H1 (cell line): ENCODE data around the gene VMO1. TPM values are rescaled to one million over a fixed set of nuclear protein-coding genes. Genes with fewer than 3 reads are reported as not detected.

ENCODE experiments used
- CTCF ChIA-PET: fragments of 300-600 bp; sonication (Branson Sonifier 250); formaldehyde crosslinking; loops from one replicate; lab custom pipeline; 2021; ENCODE audit not compliant: partially characterized antibody; lab: Charles Lee
- POLR2A ChIA-PET: fragments of 300-600 bp; sonication (Branson Sonifier 250); formaldehyde crosslinking; loops from one replicate; lab custom pipeline; 2021; ENCODE audit warnings: inconsistent platforms; ENCODE audit not compliant: partially characterized antibody; lab: Charles Lee
- DNase-seq, 2 experiments: peaks; one replicate each; pipeline versions ENCODE4 v3.0.0 to v3.0.0-alpha.2; 2010 to 2022; ENCODE audit warnings: low spot score in 2 of 2, low read depth in 1 of 2, mixed read lengths in 1 of 2
- FAIRE-seq: peaks from 2 replicates; lab custom pipeline; 2011; peaks lifted over from hg19 to GRCh38; lab: Jason Lieb, UNC
- H2AFZ ChIP-seq: 2 replicates; pipeline ENCODE4 v1.8.1; 2012; ENCODE audit warnings: low read length, inconsistent platforms
- H2AK5ac ChIP-seq: 2 replicates; pipeline ENCODE4 v1.6.1; 2013; ENCODE audit warnings: low read depth, low read length
- H2BK120ac ChIP-seq: replicated peaks from 2 replicates; pipeline ENCODE3; 2013; ENCODE audit warnings: low read depth, low read length, inconsistent platforms
- H2BK12ac ChIP-seq: 2 replicates; pipeline ENCODE4 v1.6.1; 2013; ENCODE audit warnings: low read depth, low read length
- H2BK15ac ChIP-seq: 2 replicates; pipeline ENCODE4 v1.6.1; 2013; ENCODE audit warnings: low read length
- H2BK20ac ChIP-seq: 2 replicates; pipeline ENCODE4 v1.6.1; 2013; ENCODE audit warnings: low read length
- H2BK5ac ChIP-seq: 2 replicates; pipeline ENCODE4 v1.6.1; 2013; ENCODE audit warnings: low read depth, low read length
- H3K14ac ChIP-seq: 2 replicates; pipeline ENCODE4 v1.6.1; 2013; ENCODE audit warnings: inconsistent platforms; ENCODE audit not compliant: insufficient read length
- H3K18ac ChIP-seq: 2 replicates; pipeline ENCODE4 v1.6.1; 2013; ENCODE audit warnings: low read length; ENCODE audit errors: extremely low read depth
- H3K23ac ChIP-seq: 2 replicates; pipeline ENCODE4 v1.6.1; 2013; ENCODE audit warnings: inconsistent platforms; ENCODE audit not compliant: insufficient read length
- H3K23me2 ChIP-seq: 2 replicates; pipeline ENCODE4 v1.6.1; 2013; ENCODE audit warnings: low read depth, low read length
- H3K27ac ChIP-seq: 2 replicates; pipeline ENCODE4 v1.6.1; 2011; ENCODE audit warnings: low read depth, low read length, inconsistent platforms
- H3K27me3 ChIP-seq, 4 experiments: replicated peaks in 1 of 4; 1 replicate in 1 of 4; 2 replicates in 3 of 4; pipeline versions ENCODE4 v1.6.1 to v1.8.1; 2011 to 2013; ENCODE audit warnings: low read length in 3 of 4, mild to moderate bottlenecking in 3 of 4, inconsistent platforms in 2 of 4, mixed read lengths in 2 of 4, moderate library complexity in 1 of 4; ENCODE audit not compliant: control insufficient read depth in 3 of 4, insufficient read depth in 3 of 4; ENCODE audit errors: extremely low read depth in 1 of 4
- H3K36me3 ChIP-seq, 4 experiments: 2 replicates each; pipeline versions ENCODE4 v1.6.1 to v1.8.1; 2011 to 2013; ENCODE audit warnings: mild to moderate bottlenecking in 4 of 4, low read length in 3 of 4, moderate library complexity in 2 of 4, control low read depth in 1 of 4, inconsistent platforms in 1 of 4; ENCODE audit not compliant: insufficient read depth in 4 of 4, control insufficient read depth in 2 of 4
- H3K4ac ChIP-seq: replicated peaks from 2 replicates; pipeline ENCODE3; 2013; ENCODE audit warnings: low read length, low read depth, mixed read lengths, inconsistent platforms; ENCODE audit not compliant: insufficient read length
- H3K4me1 ChIP-seq, 4 experiments: replicated peaks in 1 of 4; 1 replicate in 1 of 4; 2 replicates in 3 of 4; pipeline versions ENCODE4 v1.6.1 to v1.8.1; 2011 to 2013; ENCODE audit warnings: low read length in 3 of 4, inconsistent platforms in 2 of 4, mixed read lengths in 1 of 4; ENCODE audit not compliant: insufficient read depth in 4 of 4, control insufficient read depth in 3 of 4
- H3K4me2 ChIP-seq, 2 experiments: 2 replicates each; pipeline versions ENCODE4 v1.6.1 to v1.8.1; 2011 to 2013; ENCODE audit warnings: low read depth in 2 of 2, low read length in 2 of 2, control low read depth in 1 of 2, inconsistent platforms in 1 of 2, mild to moderate bottlenecking in 1 of 2; ENCODE audit not compliant: insufficient read depth in 1 of 2
- H3K4me3 ChIP-seq, 4 experiments: fragments of 200-600, 300-600 bp in 1 of 4; sonication (generic), shearing (Covaris generic), sonication (Bioruptor Twin) in 1 of 4; 2 replicates each; pipeline versions ENCODE4 v1.5.1 to v1.8.1; 2011 to 2016; ENCODE audit warnings: low read length in 4 of 4, low read depth in 3 of 4, control low read depth in 2 of 4, inconsistent platforms in 2 of 4, mild to moderate bottlenecking in 2 of 4, mixed read lengths in 1 of 4, moderate library complexity in 1 of 4; ENCODE audit not compliant: insufficient read depth in 2 of 4; ENCODE audit errors: extremely low read depth in 1 of 4
- H3K56ac ChIP-seq: replicated peaks from 2 replicates; pipeline ENCODE3; 2013; ENCODE audit warnings: low read depth, mild to moderate bottlenecking, mixed read lengths, low read length, inconsistent platforms; ENCODE audit not compliant: insufficient read length
- H3K79me1 ChIP-seq: 2 replicates; pipeline ENCODE4 v1.6.1; 2013; ENCODE audit warnings: low read depth, low read length, control low read depth
- H3K79me2 ChIP-seq, 2 experiments: 2 replicates each; pipeline versions ENCODE4 v1.6.1 to v1.8.1; 2012 to 2013; ENCODE audit warnings: low read length in 2 of 2, mild to moderate bottlenecking in 2 of 2, inconsistent platforms in 1 of 2; ENCODE audit not compliant: insufficient read depth in 2 of 2, control insufficient read depth in 1 of 2
- H3K9ac ChIP-seq, 4 experiments: replicated peaks in 1 of 4; 1 replicate in 1 of 4; 2 replicates in 3 of 4; pipeline versions ENCODE4 v1.6.1 to v1.8.1; 2011 to 2013; ENCODE audit warnings: low read depth in 3 of 4, low read length in 3 of 4, control low read depth in 2 of 4, mild to moderate bottlenecking in 2 of 4, moderate library complexity in 2 of 4, inconsistent platforms in 1 of 4; ENCODE audit errors: extremely low read depth in 1 of 4
- H3K9me3 ChIP-seq, 2 experiments: 2 replicates each; pipeline versions ENCODE4 v1.6.1 to v1.8.1; 2012 to 2013; ENCODE audit warnings: mild to moderate bottlenecking in 2 of 2, moderate library complexity in 2 of 2, control low read depth in 1 of 2, inconsistent platforms in 1 of 2, low read depth in 1 of 2, low read length in 1 of 2, mixed read lengths in 1 of 2; ENCODE audit not compliant: insufficient read depth in 2 of 2
- H4K20me1 ChIP-seq, 2 experiments: replicated peaks in 1 of 2; 2 replicates each; pipeline versions ENCODE3 to v1.8.1; 2011 to 2013; ENCODE audit warnings: inconsistent platforms in 2 of 2, low read length in 2 of 2, mild to moderate bottlenecking in 1 of 2; ENCODE audit not compliant: insufficient read depth in 2 of 2, control insufficient read depth in 1 of 2
- H4K5ac ChIP-seq: 2 replicates; pipeline ENCODE4 v1.6.1; 2013; ENCODE audit warnings: low read length, low read depth, mixed read lengths, inconsistent platforms; ENCODE audit not compliant: insufficient read length
- H4K8ac ChIP-seq: 2 replicates; pipeline ENCODE4 v1.8.0; 2013; ENCODE audit warnings: mild to moderate bottlenecking, moderate library complexity, low read length, inconsistent platforms; ENCODE audit not compliant: insufficient read depth; ENCODE audit errors: extremely low read depth
- H4K91ac ChIP-seq: replicated peaks from 2 replicates; pipeline ENCODE3; 2013; ENCODE audit warnings: low read length, mixed read lengths, inconsistent platforms; ENCODE audit not compliant: insufficient read length
- BACH1 ChIP-seq: IDR thresholded peaks from 2 replicates; pipeline ENCODE4 v1.6.1; 2012; ENCODE audit warnings: low read length, improper control_type of control experiment
- CBX5 ChIP-seq: fragments of 300-800, 300-1000 bp; sonication (generic); IDR thresholded peaks from 2 replicates; pipeline ENCODE4 v1.7.1; 2016; ENCODE audit warnings: antibody characterized with exemption, low read length, low read depth
- CBX8 ChIP-seq: fragments of 300-800, 300-1000 bp; sonication (generic); IDR thresholded peaks from 2 replicates; pipeline ENCODE4 v1.7.1; 2016; ENCODE audit warnings: low read depth, low read length, borderline replicate concordance
- EP300 ChIP-seq, 2 experiments: IDR thresholded peaks; 1 replicate in 1 of 2; 2 replicates in 1 of 2; pipeline ENCODE4 v1.6.1; 2011 to 2012; ENCODE audit warnings: low read depth in 2 of 2, low read length in 2 of 2, mild to moderate bottlenecking in 2 of 2, borderline replicate concordance in 1 of 2, inconsistent platforms in 1 of 2, moderate library complexity in 1 of 2
- PHF8 ChIP-seq: fragments of 200-600 bp; sonication (generic); conservative IDR thresholded peaks from 2 replicates; pipeline ENCODE4 v1.7.1; 2012; ENCODE audit warnings: low read depth, mild to moderate bottlenecking, inconsistent platforms, low read length, moderate library complexity
- RAD21 ChIP-seq, 2 experiments: IDR thresholded peaks in 1 of 2; conservative IDR thresholded peaks in 1 of 2; 2 replicates each; pipeline ENCODE4 v1.6.1; 2011; ENCODE audit warnings: low read depth in 2 of 2, low read length in 2 of 2, improper control_type of control experiment in 1 of 2, inconsistent platforms in 1 of 2, mild to moderate bottlenecking in 1 of 2, moderate library complexity in 1 of 2
- TAF7 ChIP-seq: optimal IDR thresholded peaks from 2 replicates; pipeline ENCODE3; 2011; ENCODE audit warnings: low read depth, mild to moderate bottlenecking, inconsistent platforms, low read length, moderate library complexity, borderline replicate concordance
- WGBS, 2 experiments: shearing (Covaris generic) in 1 of 2; methylation state at CpG; one replicate each; pipeline versions ENCODE4 v1.1.6 to v1.1.7; 2013 to 2015; ENCODE audit warnings: low lambda C conversion rate in 2 of 2, mixed read lengths in 2 of 2, inconsistent platforms in 1 of 2, low coverage in 1 of 2, missing lambda C conversion rate in 1 of 2; ENCODE audit not compliant: insufficient replicate concordance in 2 of 2, insufficient coverage in 1 of 2, insufficient read length in 1 of 2; ENCODE audit errors: extremely low coverage in 1 of 2, missing lambda C conversion rate in 1 of 2; 5-methylcytosine and 5-hydroxymethylcytosine counted together
- polyA plus RNA-seq, 7 experiments: library from polyadenylated mRNA; depleted of rRNA in 3 of 7; stranded (reverse) in 5 of 7; unstranded in 2 of 7; fragments of >200 nt in 5 of 7; fragments of 200-250 nt in 2 of 7; gene quantifications; 1 replicate in 5 of 7; 2 replicates in 1 of 7; 4 replicates in 1 of 7; pipeline versions ENCODE4 v1.2.1 to v1.2.3, GENCODE V29; 2011 to 2013; ENCODE audit warnings: missing spikeins in 2 of 7, mixed read lengths in 2 of 7
- total RNA-seq: library from RNA; stranded (reverse); fragmentation: NEBNext Ultra II Directional; extraction: Animal tissue kit (Norgen Biotek cat#: 25700); gene quantifications from 2 replicates; pipeline ENCODE4 v1.2.1, GENCODE V29; 2021
- TF ChIP-seq, protein P1 (sequence below): IDR thresholded peaks from 2 replicates; pipeline ENCODE4 v1.6.1; 2012; ENCODE audit warnings: low read length, inconsistent platforms
- TF ChIP-seq, protein P2 (sequence below): IDR thresholded peaks from 2 replicates; pipeline ENCODE4 v1.6.1; 2011; ENCODE audit warnings: low read depth, mild to moderate bottlenecking, low read length; ENCODE audit not compliant: insufficient read depth

The VMO1 gene
- total and polyA plus RNA-seq, 2 of the 8 experiments (the other 6 are each of a cell fraction or from before 2014, with no cell fraction given) = 0.30 TPM; not detected in 1

DNA sequence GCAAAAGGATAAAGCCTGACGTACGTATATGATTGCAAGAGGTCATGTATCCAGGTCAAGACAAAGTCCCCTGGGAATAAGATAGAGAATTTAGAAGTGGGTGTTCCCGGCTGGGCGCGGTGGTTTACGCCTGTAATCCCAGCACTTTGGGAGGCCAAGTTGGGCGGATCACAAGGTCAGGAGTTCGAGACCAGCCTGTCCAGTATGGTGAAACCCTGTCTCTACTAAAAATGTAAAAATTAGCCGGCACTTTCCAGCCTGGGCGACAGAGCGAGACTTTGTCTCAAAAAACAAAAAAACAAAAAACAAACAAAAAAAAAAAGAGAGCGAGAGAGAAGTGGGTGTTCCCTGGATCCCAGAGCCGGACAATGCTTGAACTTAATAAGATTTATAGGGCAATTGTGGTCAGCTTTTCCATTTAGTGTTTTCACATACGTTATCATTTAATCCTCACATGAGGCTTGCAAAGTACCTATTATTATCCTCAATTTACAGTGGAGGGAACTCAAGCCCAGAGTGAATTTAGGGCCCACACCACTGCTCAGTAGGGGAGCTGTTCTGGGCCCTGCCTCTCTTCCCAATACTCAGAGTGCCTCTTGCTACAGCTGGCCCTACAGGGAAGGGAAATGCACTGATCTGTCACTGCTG, 2.1 kb upstream of the VMO1 start:
- H4K91ac ChIP-seq = peak overlapping the region; percentile 61
- no peak overlapping the region for H3K14ac ChIP-seq
- no peak overlapping the region for H2AK5ac ChIP-seq
- no peak overlapping the region for H3K23ac ChIP-seq
- no peaks in the 10 kb centered on the region for H3K79me2 ChIP-seq
- WGBS, 2 experiments = 93% methylated on average over 14 of the region's 14 CpGs; no CpG with 5 or more reads in 1 of the 2 experiments
- no peak overlapping the region for H2BK20ac ChIP-seq
- H3K9me3 ChIP-seq = no peaks in the 10 kb centered on the region
- H3K27ac ChIP-seq = no peak overlapping the region
- FAIRE-seq (no peak), DNase-seq (no peak)
- CTCF ChIA-PET = interaction anchor here (0.6 to 4.8 kb wide), 18 partner anchors 10 to 146 kb away, joined by 3 to 27 read pairs (median 3); partner anchors contain the start of gene TM4SF5
- peak overlapping the region; percentile 70 to 98 for H3K4me2 ChIP-seq
- H4K20me1 ChIP-seq = peaks cover 0 to 2% of the 10 kb centered on the region in 2 experiments
- POLR2A ChIA-PET = interaction anchor here (0.8 to 3.1 kb wide), 8 partner anchors 18 to 152 kb away, joined by 3 to 15 read pairs (median 4); partner anchors contain the start of genes PLD2, RNF167 and SLC25A11
- H4K5ac ChIP-seq = no peak overlapping the region
- no peak overlapping the region for H3K56ac ChIP-seq
- H3K79me1 ChIP-seq = no peaks in the 10 kb centered on the region
- H3K18ac ChIP-seq = no peak overlapping the region
- H3K9ac ChIP-seq = no peak overlapping the region
- H2BK120ac ChIP-seq = no peak overlapping the region
- H3K36me3 ChIP-seq = no peaks in the 10 kb centered on the region
- no peak overlapping the region for H2BK5ac ChIP-seq
- H4K8ac ChIP-seq = no peak overlapping the region
- H3K27me3 ChIP-seq = peaks cover 3 to 30% (median 17%) of the 10 kb centered on the region in 4 experiments
- H2BK15ac ChIP-seq = no peak overlapping the region
- H3K4me3 ChIP-seq = peak overlapping the region; percentile 46 to 74 (median 66); a peak in 6 of 8 replicates
- H2BK12ac ChIP-seq = no peak overlapping the region
- no peak overlapping the region for H3K4ac ChIP-seq
- H3K4me1 ChIP-seq = peaks cover 0 to 15% (median 8%) of the 10 kb centered on the region in 4 experiments; a peak in 5 of 7 replicates
- H2AFZ ChIP-seq = no peak overlapping the region
- peaks cover 17% of the 10 kb centered on the region for H3K23me2 ChIP-seq
- no peak for TF ChIP-seq EP300 (IDR thresholded peaks at IDR 0.05; ENCODE audit: borderline replicate concordance in 1 of 2, low read depth in 2 of 2, low read length in 2 of 2)
- TF ChIP-seq, protein P1, sequence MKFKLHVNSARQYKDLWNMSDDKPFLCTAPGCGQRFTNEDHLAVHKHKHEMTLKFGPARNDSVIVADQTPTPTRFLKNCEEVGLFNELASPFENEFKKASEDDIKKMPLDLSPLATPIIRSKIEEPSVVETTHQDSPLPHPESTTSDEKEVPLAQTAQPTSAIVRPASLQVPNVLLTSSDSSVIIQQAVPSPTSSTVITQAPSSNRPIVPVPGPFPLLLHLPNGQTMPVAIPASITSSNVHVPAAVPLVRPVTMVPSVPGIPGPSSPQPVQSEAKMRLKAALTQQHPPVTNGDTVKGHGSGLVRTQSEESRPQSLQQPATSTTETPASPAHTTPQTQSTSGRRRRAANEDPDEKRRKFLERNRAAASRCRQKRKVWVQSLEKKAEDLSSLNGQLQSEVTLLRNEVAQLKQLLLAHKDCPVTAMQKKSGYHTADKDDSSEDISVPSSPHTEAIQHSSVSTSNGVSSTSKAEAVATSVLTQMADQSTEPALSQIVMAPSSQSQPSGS = no peak
- no peak for TF ChIP-seq PHF8
- TF ChIP-seq, protein P2, sequence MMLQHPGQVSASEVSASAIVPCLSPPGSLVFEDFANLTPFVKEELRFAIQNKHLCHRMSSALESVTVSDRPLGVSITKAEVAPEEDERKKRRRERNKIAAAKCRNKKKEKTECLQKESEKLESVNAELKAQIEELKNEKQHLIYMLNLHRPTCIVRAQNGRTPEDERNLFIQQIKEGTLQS = no peak
- no peak for TF ChIP-seq RAD21 (IDR thresholded peaks at IDR 0.05 in 1 of 2, conservative IDR thresholded peaks at IDR 0.05 in 1 of 2; ENCODE audit: low read depth in 2 of 2, low read length in 2 of 2)
- TF ChIP-seq TAF7 = no peak
- no peak for TF ChIP-seq BACH1
- TF ChIP-seq CBX8 = no peak
- no peak for TF ChIP-seq CBX5
